PFSK-1 (cell line): ENCODE measurements around the gene RAB39A.

Experiments
- FOXP2 ChIP-seq: optimal IDR thresholded peaks from 2 replicates; pipeline ENCODE3; 2011; ENCODE audit warnings: borderline replicate concordance, control low read depth, inconsistent platforms; ENCODE audit not compliant: insufficient read depth; ENCODE audit errors: extremely low read length, extremely low read depth
- POLR2AphosphoS5 ChIP-seq: IDR thresholded peaks from 2 replicates; pipeline ENCODE4 v1.6.1; 2012; ENCODE audit warnings: low read depth, mild to moderate bottlenecking, control low read depth, low read length, moderate library complexity
- SIN3A ChIP-seq: IDR thresholded peaks from 2 replicates; pipeline ENCODE4 v1.6.1; 2012; ENCODE audit warnings: mild to moderate bottlenecking, low read length, moderate library complexity, borderline replicate concordance; ENCODE audit not compliant: insufficient read depth
- TAF1 ChIP-seq: IDR thresholded peaks from 2 replicates; pipeline ENCODE4 v1.6.1; 2012; ENCODE audit warnings: low read length, control low read depth, borderline replicate concordance; ENCODE audit not compliant: insufficient read depth
- TF ChIP-seq, protein P1 (sequence below), 2 experiments: IDR thresholded peaks; 2 replicates each; pipeline versions ENCODE4 v1.6.1 to v1.8.0; 2011 to 2012; ENCODE audit warnings: low read depth in 2 of 2, low read length in 2 of 2, control low read depth in 1 of 2, inconsistent platforms in 1 of 2, mild to moderate bottlenecking in 1 of 2, moderate library complexity in 1 of 2; ENCODE audit not compliant: insufficient read depth in 1 of 2

The RAB39A gene

DNA sequence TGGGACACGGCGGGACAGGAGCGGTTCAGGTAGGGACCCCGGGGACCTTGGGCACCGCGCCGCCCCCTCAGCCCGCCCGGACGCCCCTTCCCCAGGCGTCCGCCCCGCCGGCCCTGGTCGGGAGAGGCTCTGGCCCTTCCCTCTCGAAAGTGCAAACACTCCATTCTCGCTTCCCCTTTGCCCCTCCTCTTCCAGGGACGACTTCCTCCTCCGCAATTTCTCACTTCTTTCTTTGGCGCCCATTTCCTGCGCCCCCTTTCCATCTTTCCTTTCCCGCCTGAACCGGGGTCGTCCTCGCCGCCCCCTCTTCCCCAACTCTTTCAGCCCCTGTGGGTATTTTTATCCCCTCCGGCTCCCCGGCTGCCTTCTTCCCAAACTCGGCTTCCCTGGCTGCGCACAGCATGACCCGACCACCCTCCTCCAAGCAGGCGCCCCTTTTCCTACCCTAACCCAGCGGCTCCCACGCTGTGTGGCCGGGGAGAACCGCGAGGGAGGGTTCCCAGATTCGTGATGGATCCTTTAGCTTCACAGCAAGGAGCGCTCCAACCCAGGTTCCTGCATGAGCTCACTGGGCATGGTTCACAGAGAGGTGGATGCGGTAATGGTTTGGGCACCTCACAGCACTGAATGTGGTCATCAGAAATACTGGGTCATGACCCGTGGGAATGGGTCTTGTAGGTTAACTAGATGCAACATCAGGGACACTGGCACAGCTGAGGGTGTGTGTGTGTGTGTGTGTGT lies 689 bp downstream of the RAB39A start:
- no peak for TF ChIP-seq SIN3A
- TF ChIP-seq TAF1 = no peak
- 0 out of 2 replicates have a peak, but pooled peaks have one; percentile 1 for TF ChIP-seq POLR2AphosphoS5
- TF ChIP-seq, protein P1, sequence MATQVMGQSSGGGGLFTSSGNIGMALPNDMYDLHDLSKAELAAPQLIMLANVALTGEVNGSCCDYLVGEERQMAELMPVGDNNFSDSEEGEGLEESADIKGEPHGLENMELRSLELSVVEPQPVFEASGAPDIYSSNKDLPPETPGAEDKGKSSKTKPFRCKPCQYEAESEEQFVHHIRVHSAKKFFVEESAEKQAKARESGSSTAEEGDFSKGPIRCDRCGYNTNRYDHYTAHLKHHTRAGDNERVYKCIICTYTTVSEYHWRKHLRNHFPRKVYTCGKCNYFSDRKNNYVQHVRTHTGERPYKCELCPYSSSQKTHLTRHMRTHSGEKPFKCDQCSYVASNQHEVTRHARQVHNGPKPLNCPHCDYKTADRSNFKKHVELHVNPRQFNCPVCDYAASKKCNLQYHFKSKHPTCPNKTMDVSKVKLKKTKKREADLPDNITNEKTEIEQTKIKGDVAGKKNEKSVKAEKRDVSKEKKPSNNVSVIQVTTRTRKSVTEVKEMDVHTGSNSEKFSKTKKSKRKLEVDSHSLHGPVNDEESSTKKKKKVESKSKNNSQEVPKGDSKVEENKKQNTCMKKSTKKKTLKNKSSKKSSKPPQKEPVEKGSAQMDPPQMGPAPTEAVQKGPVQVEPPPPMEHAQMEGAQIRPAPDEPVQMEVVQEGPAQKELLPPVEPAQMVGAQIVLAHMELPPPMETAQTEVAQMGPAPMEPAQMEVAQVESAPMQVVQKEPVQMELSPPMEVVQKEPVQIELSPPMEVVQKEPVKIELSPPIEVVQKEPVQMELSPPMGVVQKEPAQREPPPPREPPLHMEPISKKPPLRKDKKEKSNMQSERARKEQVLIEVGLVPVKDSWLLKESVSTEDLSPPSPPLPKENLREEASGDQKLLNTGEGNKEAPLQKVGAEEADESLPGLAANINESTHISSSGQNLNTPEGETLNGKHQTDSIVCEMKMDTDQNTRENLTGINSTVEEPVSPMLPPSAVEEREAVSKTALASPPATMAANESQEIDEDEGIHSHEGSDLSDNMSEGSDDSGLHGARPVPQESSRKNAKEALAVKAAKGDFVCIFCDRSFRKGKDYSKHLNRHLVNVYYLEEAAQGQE (IDR thresholded peaks at IDR 0.05; ENCODE audit: insufficient read depth in 1 of 2, low read depth in 2 of 2, low read length in 2 of 2) = no peak
- peak; percentile 3 for TF ChIP-seq FOXP2

DNA sequence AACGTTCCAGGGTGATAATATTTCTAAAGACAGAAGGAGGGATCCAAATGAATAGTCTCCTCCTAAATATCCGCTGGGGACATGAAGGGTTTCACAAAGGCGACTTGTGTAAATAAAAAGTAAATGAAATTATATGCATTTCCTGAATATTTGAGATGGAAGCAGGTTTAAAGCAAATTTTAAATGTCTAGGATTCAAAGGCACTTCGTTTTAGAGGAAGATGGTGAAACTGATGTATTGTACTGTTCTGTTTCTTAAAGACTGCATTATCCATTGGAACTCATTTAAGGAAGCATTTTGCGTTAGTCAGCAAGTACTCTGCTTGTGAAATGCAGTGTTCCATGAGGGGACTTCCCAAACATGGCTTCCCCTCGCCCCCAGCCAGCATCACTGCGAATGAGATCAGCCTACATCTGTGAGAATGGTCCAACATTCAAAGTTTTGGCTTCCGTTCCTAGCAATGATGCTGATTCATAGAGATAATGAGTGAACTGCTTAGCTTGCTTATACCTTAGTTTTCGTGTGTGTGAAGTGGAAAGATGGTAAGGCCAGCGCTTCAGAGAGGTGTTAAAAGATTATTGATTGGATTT lies 1.5 kb downstream of the RAB39A start:
- TF ChIP-seq, protein P1 (IDR thresholded peaks at IDR 0.05; ENCODE audit: insufficient read depth in 1 of 2, low read depth in 2 of 2, low read length in 2 of 2) = no peak
- no peak for TF ChIP-seq TAF1
- no peak for TF ChIP-seq FOXP2
- TF ChIP-seq SIN3A = no peak
- no peak for TF ChIP-seq POLR2AphosphoS5

DNA sequence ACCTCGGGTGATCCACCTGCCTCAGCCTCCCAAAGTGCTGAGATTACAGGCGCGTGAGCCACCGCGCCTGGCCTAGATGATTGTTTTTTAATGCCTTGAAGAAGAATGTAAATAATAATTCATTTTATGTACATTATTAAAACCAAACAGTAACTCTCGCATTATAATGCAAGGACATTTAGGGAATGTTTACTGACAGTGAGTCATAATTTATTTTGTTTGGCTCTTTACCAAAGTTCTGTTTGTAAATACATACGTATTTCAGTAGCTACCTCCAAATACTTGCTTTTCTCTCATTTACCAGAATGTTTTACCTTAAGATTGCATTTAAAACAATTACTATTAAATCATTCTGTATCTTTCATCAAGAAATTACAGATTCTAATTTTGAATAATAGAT lies 3.0 kb downstream of the RAB39A start:
- TF ChIP-seq, protein P1 (IDR thresholded peaks at IDR 0.05; ENCODE audit: insufficient read depth in 1 of 2, low read depth in 2 of 2, low read length in 2 of 2) = no peak
- TF ChIP-seq POLR2AphosphoS5 = no peak
- no peak for TF ChIP-seq SIN3A
- no peak for TF ChIP-seq TAF1
- no peak for TF ChIP-seq FOXP2

DNA sequence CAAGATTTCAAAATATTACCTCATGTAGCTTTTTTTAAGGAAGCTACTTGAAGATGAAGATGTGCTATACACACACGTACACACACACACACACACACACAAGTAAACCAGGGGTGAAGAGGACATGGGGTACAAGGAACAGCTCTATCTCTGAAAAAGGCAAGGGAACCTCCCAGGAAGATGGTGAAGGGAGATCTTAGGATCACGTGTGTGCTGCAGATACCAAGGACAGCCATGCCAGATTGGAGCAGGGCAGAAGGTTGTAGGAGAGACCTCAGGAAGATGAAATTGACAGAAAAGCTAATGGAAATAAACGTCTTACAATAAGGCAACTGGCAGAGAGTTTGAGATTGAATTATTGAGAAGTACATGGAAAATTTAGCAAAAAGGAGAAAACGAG lies 19.7 kb downstream of the RAB39A start:
- TF ChIP-seq POLR2AphosphoS5 = no peak
- TF ChIP-seq FOXP2 = no peak
- TF ChIP-seq SIN3A = no peak

DNA sequence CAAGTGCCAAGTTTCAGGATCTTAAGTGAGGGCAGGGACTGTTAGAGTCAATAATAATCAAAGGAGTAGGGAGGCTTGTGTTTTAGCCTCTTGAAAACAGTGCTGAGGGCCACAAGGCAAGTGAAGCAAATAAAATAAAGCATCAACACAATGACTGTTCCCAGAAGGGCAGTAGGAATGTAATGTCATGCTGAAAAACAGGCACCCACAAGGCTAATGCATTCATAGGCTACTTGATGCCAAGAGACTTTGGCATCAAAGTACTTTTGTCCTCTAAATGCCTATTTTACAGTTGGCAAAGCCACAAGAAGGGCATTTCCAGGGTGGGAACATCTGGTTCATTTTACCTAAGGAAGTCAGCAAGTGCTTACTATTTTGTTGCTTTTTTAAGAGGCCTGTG lies 22.9 kb downstream of the RAB39A start:
- TF ChIP-seq, protein P1 (IDR thresholded peaks at IDR 0.05; ENCODE audit: insufficient read depth in 1 of 2, low read depth in 2 of 2, low read length in 2 of 2) = no peak
- no peak for TF ChIP-seq POLR2AphosphoS5
